ENCODE data around the gene ESR2. TPM values are rescaled to one million over a fixed set of nuclear protein-coding genes. Genes with fewer than 3 reads are reported as not detected.
A peak's percentile ranks its signal among the peaks of the same experiment; 100 is the strongest.

ESR2 gene
- total and polyA plus RNA-seq, 4 donors, result 0.11 to 3.4 (median 0.37) TPM

DNA sequence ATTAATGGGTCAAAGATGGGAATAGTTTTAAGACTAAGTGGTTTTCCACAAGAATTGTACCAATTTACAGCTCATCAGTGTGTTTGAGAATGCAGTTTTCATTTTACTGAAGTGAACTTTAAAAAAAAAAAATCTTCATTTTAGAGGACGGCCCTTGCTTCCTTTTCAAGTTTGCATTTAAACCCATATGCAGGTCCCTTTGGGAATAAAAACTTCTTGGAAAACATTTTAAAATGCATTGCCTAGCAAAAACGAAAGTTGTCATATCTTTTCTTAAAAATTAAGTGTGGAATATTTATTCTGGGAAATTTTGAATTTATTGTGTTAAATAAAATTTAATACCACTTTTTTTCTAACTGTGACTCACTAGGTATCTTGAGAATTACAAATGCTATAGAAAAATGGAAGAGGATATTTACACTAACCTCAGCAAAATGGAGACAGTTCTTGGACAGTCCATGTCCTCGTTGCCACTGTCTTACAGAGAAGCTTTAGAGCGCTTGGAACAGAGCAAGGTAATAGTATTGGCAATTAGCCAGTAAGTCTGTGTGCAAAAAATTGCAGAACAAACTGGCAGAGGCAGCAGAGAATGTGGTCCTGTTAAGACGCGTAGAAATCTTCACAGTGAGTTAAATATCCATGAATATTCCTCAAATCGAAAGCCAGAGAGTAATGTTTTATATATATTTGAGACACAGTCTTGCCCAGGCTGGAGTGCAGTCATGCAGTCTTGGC, 231.6 kb downstream of the ESR2 start:
- peak in 1 of 3 donors; percentile 16 for DNase-seq
- H3K9ac ChIP-seq (ENCODE audit: insufficient read depth in 1 of 2, low read length in 2 of 2), result peak overlapping the region in 1 of 2 donors; percentile 4
- ATAC-seq (ENCODE audit: insufficient read depth, low FRiP score), result no peak
- no peak overlapping the region for H3K4me3 ChIP-seq
- peaks cover 0 to 2% (median 0%) of the 10 kb centered on the region in 4 donors for H3K9me3 ChIP-seq (ENCODE audit: control insufficient read depth in 4 of 4, insufficient read depth in 3 of 4, low read length in 3 of 4)
- peaks cover 0 to 13% (median 9%) of the 10 kb centered on the region in 4 donors for H3K36me3 ChIP-seq (ENCODE audit: control insufficient read depth in 4 of 4, insufficient read depth in 4 of 4, low read length in 4 of 4)
- H3K27ac ChIP-seq (ENCODE audit: low read depth in 1 of 2, low read length in 1 of 2), result no peak overlapping the region
- TF ChIP-seq, protein P1, sequence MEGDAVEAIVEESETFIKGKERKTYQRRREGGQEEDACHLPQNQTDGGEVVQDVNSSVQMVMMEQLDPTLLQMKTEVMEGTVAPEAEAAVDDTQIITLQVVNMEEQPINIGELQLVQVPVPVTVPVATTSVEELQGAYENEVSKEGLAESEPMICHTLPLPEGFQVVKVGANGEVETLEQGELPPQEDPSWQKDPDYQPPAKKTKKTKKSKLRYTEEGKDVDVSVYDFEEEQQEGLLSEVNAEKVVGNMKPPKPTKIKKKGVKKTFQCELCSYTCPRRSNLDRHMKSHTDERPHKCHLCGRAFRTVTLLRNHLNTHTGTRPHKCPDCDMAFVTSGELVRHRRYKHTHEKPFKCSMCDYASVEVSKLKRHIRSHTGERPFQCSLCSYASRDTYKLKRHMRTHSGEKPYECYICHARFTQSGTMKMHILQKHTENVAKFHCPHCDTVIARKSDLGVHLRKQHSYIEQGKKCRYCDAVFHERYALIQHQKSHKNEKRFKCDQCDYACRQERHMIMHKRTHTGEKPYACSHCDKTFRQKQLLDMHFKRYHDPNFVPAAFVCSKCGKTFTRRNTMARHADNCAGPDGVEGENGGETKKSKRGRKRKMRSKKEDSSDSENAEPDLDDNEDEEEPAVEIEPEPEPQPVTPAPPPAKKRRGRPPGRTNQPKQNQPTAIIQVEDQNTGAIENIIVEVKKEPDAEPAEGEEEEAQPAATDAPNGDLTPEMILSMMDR (IDR thresholded peaks at IDR 0.05; ENCODE audit: control extremely low read depth, extremely low read depth), result no peak
- WGBS, 2 donors, result 78 to 83% methylated on average over 7 of the region's 7 CpGs
- H3K4me1 ChIP-seq (ENCODE audit: control insufficient read depth in 5 of 5, insufficient read depth in 5 of 5, low read length in 5 of 5), result peaks cover 0 to 15% (median 0%) of the 10 kb centered on the region in 5 donors
- H3K27me3 ChIP-seq (ENCODE audit: control insufficient read depth in 3 of 3, insufficient read depth in 3 of 3, low read length in 2 of 3), result no peaks in the 10 kb centered on the region

DNA sequence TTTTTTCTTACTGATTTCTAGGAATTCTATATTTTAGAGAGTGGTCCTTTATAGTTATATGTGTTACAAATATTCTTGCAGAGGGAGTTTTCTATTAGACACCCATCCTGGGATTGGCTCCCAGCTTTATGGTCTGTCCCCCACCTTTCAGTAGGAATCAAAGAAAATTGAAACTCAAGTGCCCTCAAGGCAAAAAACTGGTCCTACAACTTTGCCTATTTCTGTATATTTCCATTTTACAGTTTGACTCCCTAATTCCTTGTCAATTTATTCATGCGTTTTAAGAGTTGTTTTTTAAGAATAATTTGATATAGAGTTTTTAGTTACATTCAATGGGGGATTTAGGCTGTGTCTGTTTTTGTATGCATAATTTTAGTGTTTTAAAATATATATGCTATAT, 232.5 kb downstream of the ESR2 start:
- DNase-seq, result peak in 1 of 3 donors; percentile 46
- whole genome bisulfite sequencing, 2 donors, result 79 to 88% methylated on average over 1 of the region's 1 CpG
- no peak for ATAC-seq (ENCODE audit: insufficient read depth, low FRiP score)
- H3K9ac ChIP-seq (ENCODE audit: insufficient read depth in 1 of 2, low read length in 2 of 2), result no peak overlapping the region
- peaks cover 0 to 16% (median 8%) of the 10 kb centered on the region in 4 donors for H3K36me3 ChIP-seq (ENCODE audit: control insufficient read depth in 4 of 4, insufficient read depth in 4 of 4, low read length in 4 of 4)
- no peaks in the 10 kb centered on the region for H3K27me3 ChIP-seq (ENCODE audit: control insufficient read depth in 3 of 3, insufficient read depth in 3 of 3, low read length in 2 of 3)
- H3K27ac ChIP-seq (ENCODE audit: low read depth in 1 of 2, low read length in 1 of 2), result no peak overlapping the region
- TF ChIP-seq, protein P1 (IDR thresholded peaks at IDR 0.05; ENCODE audit: control extremely low read depth, extremely low read depth), result no peak
- peaks cover 0 to 15% (median 0%) of the 10 kb centered on the region in 5 donors for H3K4me1 ChIP-seq (ENCODE audit: control insufficient read depth in 5 of 5, insufficient read depth in 5 of 5, low read length in 5 of 5)
- no peak overlapping the region for H3K4me3 ChIP-seq
- peaks cover 0 to 2% (median 0%) of the 10 kb centered on the region in 4 donors for H3K9me3 ChIP-seq (ENCODE audit: control insufficient read depth in 4 of 4, insufficient read depth in 3 of 4, low read length in 3 of 4)

DNA sequence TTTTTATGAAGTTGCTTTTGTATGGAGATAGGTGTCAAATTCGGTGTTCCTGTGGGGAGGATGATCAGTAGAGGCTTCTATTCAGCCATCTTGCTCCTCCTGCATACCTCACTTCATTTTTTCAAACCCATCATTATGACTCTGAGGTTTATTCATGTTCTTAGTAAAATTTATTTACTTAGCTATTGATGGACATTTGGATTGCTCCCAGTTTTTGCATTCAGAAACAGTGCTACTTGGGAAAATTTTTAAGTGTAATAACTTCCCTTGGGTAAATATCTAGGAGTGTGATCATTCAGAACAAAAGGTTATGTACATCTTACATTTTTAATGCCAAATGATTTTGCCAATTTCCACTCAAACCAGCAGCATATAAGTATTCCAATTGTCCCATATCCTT, 233.1 kb downstream of the ESR2 start:
- Histone ChIP-seq H3K27me3 (ENCODE audit: control insufficient read depth in 3 of 3, insufficient read depth in 3 of 3, low read length in 2 of 3) (no peaks in the 10 kb centered on the region), H3K9me3 (ENCODE audit: control insufficient read depth in 4 of 4, insufficient read depth in 3 of 4, low read length in 3 of 4) (peaks cover 0 to 2% (median 0%) of the 10 kb centered on the region in 4 donors), H3K4me3 (no peak overlapping the region), H3K36me3 (ENCODE audit: control insufficient read depth in 4 of 4, insufficient read depth in 4 of 4, low read length in 4 of 4) (peaks cover 0 to 16% (median 6%) of the 10 kb centered on the region in 4 donors), H3K27ac (ENCODE audit: low read depth in 1 of 2, low read length in 1 of 2) (no peak overlapping the region), H3K9ac (ENCODE audit: insufficient read depth in 1 of 2, low read length in 2 of 2) (no peak overlapping the region), H3K4me1 (ENCODE audit: control insufficient read depth in 5 of 5, insufficient read depth in 5 of 5, low read length in 5 of 5) (peaks cover 0 to 15% (median 0%) of the 10 kb centered on the region in 5 donors)
- TF ChIP-seq, protein P1 (IDR thresholded peaks at IDR 0.05; ENCODE audit: control extremely low read depth, extremely low read depth), result no peak
- ATAC-seq (ENCODE audit: insufficient read depth, low FRiP score) (no peak), DNase-seq (no peak)
- 82 to 92% methylated on average over 1 of the region's 1 CpG for WGBS, 2 donors

Data from lung (tissue), 12 donors.